HG03025 (cell line): ENCODE results near the gene FBXO2.
A peak's percentile ranks its signal among the peaks of the same experiment; 100 is the strongest.

ENCODE experiments used
- ATAC-seq: cut with Tn5 transposase; IDR thresholded peaks from one replicate; pipeline ENCODE4 v1.9.1; 2021; ENCODE audit warnings: mild to moderate bottlenecking, moderate library complexity; ENCODE audit not compliant: unreplicated experiment, low FRiP score

The FBXO2 gene

GRCh38 chr1:11682799-11683198 is 28.6 kb upstream of the FBXO2 start:
- ATAC-seq: no peak

GRCh38 chr1:11682287-11682771 is 28.1 kb upstream of the FBXO2 start:
- no peak for ATAC-seq

- ATAC-seq: peak; percentile 86
Measured at GRCh38 chr1:11681071-11681771, 27.0 kb upstream of the FBXO2 start, which contains the start of gene MAD2L2. Gene MAD2L2 (minus strand): TSS chr1:11681148. CDS start chr1:11680601, 547 bp downstream.

GRCh38 chr1:11680270-11681070 is 26.2 kb upstream of the FBXO2 start:
- ATAC-seq: peak; percentile 27

GRCh38 chr1:11678442-11678841 is 24.2 kb upstream of the FBXO2 start:
- no peak for ATAC-seq

- ATAC-seq: no peak
Measured at GRCh38 chr1:11676386-11677103, 22.3 kb upstream of the FBXO2 start.

- no peak for ATAC-seq
Measured at GRCh38 chr1:11675325-11675724, 21.1 kb upstream of the FBXO2 start.

GRCh38 chr1:11674488-11674887 is 20.3 kb upstream of the FBXO2 start:
- ATAC-seq: no peak

GRCh38 chr1:11673089-11673769 is 19.0 kb upstream of the FBXO2 start:
- ATAC-seq: no peak

GRCh38 chr1:11671544-11672286 is 17.5 kb upstream of the FBXO2 start:
- no peak for ATAC-seq

- no peak for ATAC-seq
Measured at GRCh38 chr1:11671205-11671543, 16.9 kb upstream of the FBXO2 start.

GRCh38 chr1:11670747-11671146 is 16.5 kb upstream of the FBXO2 start:
- no peak for ATAC-seq

GRCh38 chr1:11668516-11668915 is 14.3 kb upstream of the FBXO2 start:
- ATAC-seq: no peak

GRCh38 chr1:11664336-11665065 is 10.3 kb upstream of the FBXO2 start:
- peak; percentile 43 for ATAC-seq

GRCh38 chr1:11661103-11661502 is 6.9 kb upstream of the FBXO2 start:
- no peak for ATAC-seq

- no peak for ATAC-seq
Measured at GRCh38 chr1:11659748-11660147, 5.5 kb upstream of the FBXO2 start.

- ATAC-seq: no peak
Measured at GRCh38 chr1:11658542-11658941, 4.3 kb upstream of the FBXO2 start.

GRCh38 chr1:11657654-11658053 is 3.4 kb upstream of the FBXO2 start:
- no peak for ATAC-seq
